GM23338 (cell line): Measurements from ENCODE around the gene PCSK7. TPM values are rescaled to one million over a fixed set of nuclear protein-coding genes. Genes with fewer than 3 reads are reported as not detected.

Source experiments
- ATAC-seq: fragments of 200-7000 bp; cut with Tn5 transposase; 3 replicates; pipeline ENCODE4 v1.9.1; 2020
- DNase-seq: peaks from one replicate; pipeline ENCODE4 v3.0.0-alpha.2; 2015; ENCODE audit warnings: low spot score
- H2AFZ ChIP-seq: fragments of 200-600 bp; sonication (generic); 2 replicates; pipeline ENCODE4 v1.8.0; 2016; ENCODE audit warnings: antibody characterized with exemption, mild to moderate bottlenecking, moderate library complexity
- H3F3A ChIP-seq: fragments of 200-600 bp; sonication (generic); replicated peaks from 2 replicates; pipeline ENCODE4 v1.8.0; 2017; ENCODE audit warnings: antibody characterized with exemption, mixed run types, low read depth
- H3K27ac ChIP-seq: fragments of 200-600 bp; sonication (generic); 2 replicates; pipeline ENCODE4 v1.6.1; 2016; ENCODE audit warnings: low read depth
- H3K27me3 ChIP-seq: fragments of 200-600 bp; sonication (generic); 2 replicates; pipeline ENCODE4 v1.8.0; 2016; ENCODE audit warnings: mild to moderate bottlenecking, mixed run types, moderate library complexity; ENCODE audit not compliant: insufficient read depth
- H3K36me3 ChIP-seq: fragments of 200-600 bp; sonication (generic); 2 replicates; pipeline ENCODE4 v1.8.0; 2016; ENCODE audit warnings: mild to moderate bottlenecking; ENCODE audit not compliant: insufficient read depth
- H3K4me1 ChIP-seq: fragments of 200-600 bp; sonication (generic); 2 replicates; pipeline ENCODE4 v1.8.0; 2016; ENCODE audit warnings: mild to moderate bottlenecking, moderate library complexity; ENCODE audit not compliant: insufficient read depth
- H3K4me2 ChIP-seq: fragments of 200-600 bp; sonication (generic); 2 replicates; pipeline ENCODE4 v1.7.1; 2017; ENCODE audit warnings: mixed run types
- H3K4me3 ChIP-seq: fragments of 200-600 bp; sonication (generic); 2 replicates; pipeline ENCODE4 v1.6.1; 2016; ENCODE audit warnings: mixed run types
- H3K79me2 ChIP-seq: fragments of 200-600 bp; sonication (generic); replicated peaks from 2 replicates; pipeline ENCODE4 v1.8.0; 2017; ENCODE audit warnings: mild to moderate bottlenecking; ENCODE audit not compliant: insufficient read depth
- H3K9me2 ChIP-seq: fragments of 200-600 bp; sonication (generic); 2 replicates; pipeline ENCODE4 v1.8.0; 2017; ENCODE audit not compliant: insufficient read depth
- H4K20me1 ChIP-seq: fragments of 200-600 bp; sonication (generic); replicated peaks from 2 replicates; pipeline ENCODE4 v1.8.0; 2017; ENCODE audit warnings: mild to moderate bottlenecking; ENCODE audit not compliant: insufficient read depth
- H3K27ac Mint-ChIP-seq: 2 replicates; pipeline ENCODE4 v1.8.0; 2020; ENCODE audit warnings: inconsistent platforms, mild to moderate bottlenecking, moderate library complexity, mixed read lengths
- H3K27me3 Mint-ChIP-seq: 3 replicates; pipeline ENCODE4 v1.8.0; 2022; ENCODE audit warnings: low read depth, mild to moderate bottlenecking, moderate library complexity, mixed read lengths, inconsistent platforms; ENCODE audit not compliant: insufficient read depth, poor library complexity
- H3K36me3 Mint-ChIP-seq: 3 replicates; pipeline ENCODE4 v1.8.0; 2021; ENCODE audit warnings: low read depth, mild to moderate bottlenecking, inconsistent platforms, moderate library complexity, mixed read lengths
- H3K4me1 Mint-ChIP-seq: 3 replicates; pipeline ENCODE4 v1.8.0; 2020; ENCODE audit warnings: mild to moderate bottlenecking, inconsistent platforms, mixed read lengths
- H3K4me3 Mint-ChIP-seq: 3 replicates; pipeline ENCODE4 v1.8.0; 2021; ENCODE audit warnings: moderate library complexity, mild to moderate bottlenecking, inconsistent platforms, mixed read lengths
- H3K9me3 Mint-ChIP-seq: 3 replicates; pipeline ENCODE4 v1.8.0; 2020; ENCODE audit warnings: moderate library complexity, mild to moderate bottlenecking, inconsistent platforms, mixed read lengths
- CREB1 ChIP-seq: fragments of 250-450 bp; sonication (Bioruptor Pico); IDR thresholded peaks from 2 replicates; pipeline ENCODE4 v1.5.0; 2020; ENCODE audit warnings: low read depth, mild to moderate bottlenecking, moderate library complexity
- EZH2phosphoT487 ChIP-seq: fragments of 200-600 bp; sonication (generic); IDR thresholded peaks from one replicate; pipeline ENCODE4 v1.8.1; 2018; ENCODE audit warnings: antibody characterized with exemption; ENCODE audit not compliant: unreplicated experiment
- NANOG ChIP-seq: IDR thresholded peaks from 2 replicates; pipeline ENCODE4 v1.6.1; 2016; ENCODE audit warnings: antibody characterized with exemption, borderline replicate concordance
- ZNF331 ChIP-seq: fragments of 250-450 bp; sonication (Bioruptor Pico); IDR thresholded peaks from 2 replicates; pipeline ENCODE4 v1.5.0; 2020; ENCODE audit warnings: low read depth, mild to moderate bottlenecking, moderate library complexity
- polyA plus RNA-seq: library from polyadenylated mRNA; unstranded; fragments of >200 nt; fragmentation: Nextera tagmentation; extraction: Ambion mirVana; gene quantifications from 2 replicates; pipeline ENCODE4 v1.2.1, GENCODE V29; 2016
- total RNA-seq: library from RNA; depleted of rRNA; stranded (reverse); fragments of >200 nt; shearing (Covaris generic); gene quantifications from 2 replicates; pipeline ENCODE4 v1.2.3, GENCODE V29; 2014
- TF ChIP-seq, protein P1 (sequence below), 2 experiments: fragments of 200-600 bp in 1 of 2; sonication (generic) in 1 of 2; conservative IDR thresholded peaks; 2 replicates each; pipeline versions ENCODE4 v1.5.1 to v1.6.1; 2016 to 2017; ENCODE audit warnings: antibody characterized with exemption in 2 of 2, low read depth in 2 of 2, mild to moderate bottlenecking in 2 of 2, moderate library complexity in 1 of 2
- TF ChIP-seq, protein P2 (sequence below): IDR thresholded peaks from 2 replicates; pipeline ENCODE4 v1.6.1; 2016; ENCODE audit warnings: antibody characterized with exemption
- TF ChIP-seq, protein P3 (sequence below): fragments of 250-450 bp; sonication (Bioruptor Pico); IDR thresholded peaks from 2 replicates; pipeline ENCODE4 v1.5.0; 2020; ENCODE audit warnings: mild to moderate bottlenecking, moderate library complexity

The PCSK7 gene
- total and polyA plus RNA-seq, 2 experiments from 2014 or later = 12.4 to 46.4 TPM

DNA sequence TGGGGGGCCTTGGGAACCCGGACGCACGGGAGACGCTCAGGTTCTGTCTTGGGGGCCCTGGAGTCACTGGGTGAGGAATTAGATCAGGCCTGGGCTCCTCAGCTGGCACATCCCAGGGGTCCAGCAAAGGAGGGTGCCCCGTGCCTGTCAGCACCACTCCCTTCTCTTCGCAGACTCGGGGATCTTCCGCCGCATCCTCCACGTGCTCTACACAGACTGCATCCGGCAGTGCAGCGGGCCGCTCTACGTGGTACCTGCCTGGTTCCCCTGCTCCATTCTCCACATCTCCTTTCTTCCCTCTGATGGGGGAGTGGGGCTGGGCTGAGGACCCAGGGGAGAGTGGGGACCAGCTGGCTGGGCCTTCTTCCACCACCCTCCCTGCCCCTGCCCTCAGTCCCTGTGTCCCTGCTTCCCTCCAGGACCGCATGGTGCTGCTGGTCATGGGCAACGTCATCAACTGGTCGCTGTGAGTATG lies 39.4 kb downstream of the PCSK7 start:
- no peaks in the 10 kb centered on the region for H3K9me2 ChIP-seq
- no peak overlapping the region for H3K4me2 ChIP-seq
- H3K36me3 ChIP-seq = no peaks in the 10 kb centered on the region
- no peak overlapping the region for H2AFZ ChIP-seq
- Mint-ChIP-seq H3K27ac (no peak overlapping the region), H3K36me3 (peaks cover 5% of the 10 kb centered on the region; the same call in 2 of the 3 replicates), H3K9me3 (no peaks in the 10 kb centered on the region), H3K27me3 (peaks cover 11% of the 10 kb centered on the region), H3K4me3 (no peak overlapping the region), H3K4me1 (peaks cover 3% of the 10 kb centered on the region)
- peaks cover under 1% of the 10 kb centered on the region; the same call in 1 of the 2 replicates for H3F3A ChIP-seq
- no peak for DNase-seq
- no peaks in the 10 kb centered on the region for H4K20me1 ChIP-seq
- H3K4me3 ChIP-seq = no peak overlapping the region
- ATAC-seq = no peak
- no peaks in the 10 kb centered on the region for H3K27me3 ChIP-seq
- TF ChIP-seq, protein P1, sequence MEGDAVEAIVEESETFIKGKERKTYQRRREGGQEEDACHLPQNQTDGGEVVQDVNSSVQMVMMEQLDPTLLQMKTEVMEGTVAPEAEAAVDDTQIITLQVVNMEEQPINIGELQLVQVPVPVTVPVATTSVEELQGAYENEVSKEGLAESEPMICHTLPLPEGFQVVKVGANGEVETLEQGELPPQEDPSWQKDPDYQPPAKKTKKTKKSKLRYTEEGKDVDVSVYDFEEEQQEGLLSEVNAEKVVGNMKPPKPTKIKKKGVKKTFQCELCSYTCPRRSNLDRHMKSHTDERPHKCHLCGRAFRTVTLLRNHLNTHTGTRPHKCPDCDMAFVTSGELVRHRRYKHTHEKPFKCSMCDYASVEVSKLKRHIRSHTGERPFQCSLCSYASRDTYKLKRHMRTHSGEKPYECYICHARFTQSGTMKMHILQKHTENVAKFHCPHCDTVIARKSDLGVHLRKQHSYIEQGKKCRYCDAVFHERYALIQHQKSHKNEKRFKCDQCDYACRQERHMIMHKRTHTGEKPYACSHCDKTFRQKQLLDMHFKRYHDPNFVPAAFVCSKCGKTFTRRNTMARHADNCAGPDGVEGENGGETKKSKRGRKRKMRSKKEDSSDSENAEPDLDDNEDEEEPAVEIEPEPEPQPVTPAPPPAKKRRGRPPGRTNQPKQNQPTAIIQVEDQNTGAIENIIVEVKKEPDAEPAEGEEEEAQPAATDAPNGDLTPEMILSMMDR (conservative IDR thresholded peaks at IDR 0.05; ENCODE audit: low read depth in 2 of 2) = no peak
- TF ChIP-seq NANOG (no peak), EZH2phosphoT487 (no peak), CREB1 (CRISPR knock-in tag) (no peak), ZNF331 (CRISPR knock-in tag) (no peak)
- TF ChIP-seq, protein P2, sequence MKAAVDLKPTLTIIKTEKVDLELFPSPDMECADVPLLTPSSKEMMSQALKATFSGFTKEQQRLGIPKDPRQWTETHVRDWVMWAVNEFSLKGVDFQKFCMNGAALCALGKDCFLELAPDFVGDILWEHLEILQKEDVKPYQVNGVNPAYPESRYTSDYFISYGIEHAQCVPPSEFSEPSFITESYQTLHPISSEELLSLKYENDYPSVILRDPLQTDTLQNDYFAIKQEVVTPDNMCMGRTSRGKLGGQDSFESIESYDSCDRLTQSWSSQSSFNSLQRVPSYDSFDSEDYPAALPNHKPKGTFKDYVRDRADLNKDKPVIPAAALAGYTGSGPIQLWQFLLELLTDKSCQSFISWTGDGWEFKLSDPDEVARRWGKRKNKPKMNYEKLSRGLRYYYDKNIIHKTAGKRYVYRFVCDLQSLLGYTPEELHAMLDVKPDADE = no peak
- TF ChIP-seq, protein P3, sequence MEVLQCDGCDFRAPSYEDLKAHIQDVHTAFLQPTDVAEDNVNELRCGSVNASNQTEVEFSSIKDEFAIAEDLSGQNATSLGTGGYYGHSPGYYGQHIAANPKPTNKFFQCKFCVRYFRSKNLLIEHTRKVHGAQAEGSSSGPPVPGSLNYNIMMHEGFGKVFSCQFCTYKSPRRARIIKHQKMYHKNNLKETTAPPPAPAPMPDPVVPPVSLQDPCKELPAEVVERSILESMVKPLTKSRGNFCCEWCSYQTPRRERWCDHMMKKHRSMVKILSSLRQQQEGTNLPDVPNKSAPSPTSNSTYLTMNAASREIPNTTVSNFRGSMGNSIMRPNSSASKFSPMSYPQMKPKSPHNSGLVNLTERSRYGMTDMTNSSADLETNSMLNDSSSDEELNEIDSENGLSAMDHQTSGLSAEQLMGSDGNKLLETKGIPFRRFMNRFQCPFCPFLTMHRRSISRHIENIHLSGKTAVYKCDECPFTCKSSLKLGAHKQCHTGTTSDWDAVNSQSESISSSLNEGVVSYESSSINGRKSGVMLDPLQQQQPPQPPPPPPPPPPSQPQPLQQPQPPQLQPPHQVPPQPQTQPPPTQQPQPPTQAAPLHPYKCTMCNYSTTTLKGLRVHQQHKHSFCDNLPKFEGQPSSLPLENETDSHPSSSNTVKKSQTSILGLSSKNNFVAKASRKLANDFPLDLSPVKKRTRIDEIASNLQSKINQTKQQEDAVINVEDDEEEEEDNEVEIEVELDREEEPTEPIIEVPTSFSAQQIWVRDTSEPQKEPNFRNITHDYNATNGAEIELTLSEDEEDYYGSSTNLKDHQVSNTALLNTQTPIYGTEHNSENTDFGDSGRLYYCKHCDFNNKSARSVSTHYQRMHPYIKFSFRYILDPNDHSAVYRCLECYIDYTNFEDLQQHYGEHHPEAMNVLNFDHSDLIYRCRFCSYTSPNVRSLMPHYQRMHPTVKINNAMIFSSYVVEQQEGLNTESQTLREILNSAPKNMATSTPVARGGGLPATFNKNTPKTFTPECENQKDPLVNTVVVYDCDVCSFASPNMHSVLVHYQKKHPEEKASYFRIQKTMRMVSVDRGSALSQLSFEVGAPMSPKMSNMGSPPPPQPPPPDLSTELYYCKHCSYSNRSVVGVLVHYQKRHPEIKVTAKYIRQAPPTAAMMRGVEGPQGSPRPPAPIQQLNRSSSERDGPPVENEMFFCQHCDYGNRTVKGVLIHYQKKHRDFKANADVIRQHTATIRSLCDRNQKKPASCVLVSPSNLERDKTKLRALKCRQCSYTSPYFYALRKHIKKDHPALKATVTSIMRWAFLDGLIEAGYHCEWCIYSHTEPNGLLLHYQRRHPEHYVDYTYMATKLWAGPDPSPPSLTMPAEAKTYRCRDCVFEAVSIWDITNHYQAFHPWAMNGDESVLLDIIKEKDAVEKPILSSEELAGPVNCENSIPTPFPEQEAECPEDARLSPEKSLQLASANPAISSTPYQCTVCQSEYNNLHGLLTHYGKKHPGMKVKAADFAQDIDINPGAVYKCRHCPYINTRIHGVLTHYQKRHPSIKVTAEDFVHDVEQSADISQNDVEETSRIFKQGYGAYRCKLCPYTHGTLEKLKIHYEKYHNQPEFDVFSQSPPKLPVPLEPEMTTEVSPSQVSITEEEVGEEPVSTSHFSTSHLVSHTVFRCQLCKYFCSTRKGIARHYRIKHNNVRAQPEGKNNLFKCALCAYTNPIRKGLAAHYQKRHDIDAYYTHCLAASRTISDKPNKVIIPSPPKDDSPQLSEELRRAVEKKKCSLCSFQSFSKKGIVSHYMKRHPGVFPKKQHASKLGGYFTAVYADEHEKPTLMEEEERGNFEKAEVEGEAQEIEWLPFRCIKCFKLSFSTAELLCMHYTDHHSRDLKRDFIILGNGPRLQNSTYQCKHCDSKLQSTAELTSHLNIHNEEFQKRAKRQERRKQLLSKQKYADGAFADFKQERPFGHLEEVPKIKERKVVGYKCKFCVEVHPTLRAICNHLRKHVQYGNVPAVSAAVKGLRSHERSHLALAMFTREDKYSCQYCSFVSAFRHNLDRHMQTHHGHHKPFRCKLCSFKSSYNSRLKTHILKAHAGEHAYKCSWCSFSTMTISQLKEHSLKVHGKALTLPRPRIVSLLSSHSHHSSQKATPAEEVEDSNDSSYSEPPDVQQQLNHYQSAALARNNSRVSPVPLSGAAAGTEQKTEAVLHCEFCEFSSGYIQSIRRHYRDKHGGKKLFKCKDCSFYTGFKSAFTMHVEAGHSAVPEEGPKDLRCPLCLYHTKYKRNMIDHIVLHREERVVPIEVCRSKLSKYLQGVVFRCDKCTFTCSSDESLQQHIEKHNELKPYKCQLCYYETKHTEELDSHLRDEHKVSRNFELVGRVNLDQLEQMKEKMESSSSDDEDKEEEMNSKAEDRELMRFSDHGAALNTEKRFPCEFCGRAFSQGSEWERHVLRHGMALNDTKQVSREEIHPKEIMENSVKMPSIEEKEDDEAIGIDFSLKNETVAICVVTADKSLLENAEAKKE (CRISPR knock-in tag) = no peak
- H3K79me2 ChIP-seq = no peaks in the 10 kb centered on the region
- no peak overlapping the region for H3K27ac ChIP-seq
- H3K4me1 ChIP-seq = 0 out of 2 replicates have a peak, but pooled peaks cover under 1% of the 10 kb centered on the region
